K562 (cell line): Measurements from ENCODE around the gene PIGL. TPM values are rescaled to one million over a fixed set of nuclear protein-coding genes. Genes with fewer than 3 reads are reported as not detected.

ENCODE experiments used
- C11orf30 ChIP-seq: fragments of 450-650 bp; IDR thresholded peaks from 2 replicates; pipeline ENCODE4 v1.6.1; 2016; ENCODE audit warnings: low read depth, mild to moderate bottlenecking
- CREBBP ChIP-seq: IDR thresholded peaks from one replicate; pipeline ENCODE4 v1.6.1; 2012; ENCODE audit warnings: low read depth, mild to moderate bottlenecking, control low read depth, inconsistent platforms, low read length
- ETV1 ChIP-seq: fragments of 450-650 bp; conservative IDR thresholded peaks from 2 replicates; pipeline ENCODE4 v1.6.1; 2016; ENCODE audit warnings: missing genetic modification characterization, control low read depth, low read depth, missing compliant biosample characterization
- KDM1A ChIP-seq, 2 experiments: fragments of 450-650 bp; IDR thresholded peaks; 2 replicates each; pipeline ENCODE4 v1.6.1; 2016; ENCODE audit warnings: mild to moderate bottlenecking in 2 of 2
- KLF1 ChIP-seq: fragments of 450-650 bp; IDR thresholded peaks from 2 replicates; pipeline ENCODE4 v1.6.1; 2016; ENCODE audit warnings: missing genetic modification characterization, missing compliant biosample characterization
- MAFK ChIP-seq: IDR thresholded peaks from 2 replicates; pipeline ENCODE4 v1.6.1; 2011; ENCODE audit warnings: low read length, improper control_type of control experiment
- MGA ChIP-seq: fragments of 450-650 bp; IDR thresholded peaks from 2 replicates; pipeline ENCODE4 v1.6.1; 2016; ENCODE audit warnings: mild to moderate bottlenecking, moderate library complexity
- NBN ChIP-seq: fragments of 450-650 bp; IDR thresholded peaks from 2 replicates; pipeline ENCODE4 v1.6.1; 2016; ENCODE audit warnings: low read depth, mild to moderate bottlenecking
- RAD21 ChIP-seq, 2 experiments: fragments of 250-450 bp in 1 of 2; fragments of 450-650 bp in 1 of 2; sonication (Bioruptor Pico) in 1 of 2; formaldehyde crosslinking in 1 of 2; IDR thresholded peaks in 1 of 2; conservative IDR thresholded peaks in 1 of 2; 2 replicates each; pipeline versions ENCODE4 v1.4.0 to v1.8.0; 2020 to 2022; ENCODE audit warnings: mild to moderate bottlenecking in 2 of 2, moderate library complexity in 1 of 2
- SMAD4 ChIP-seq: fragments of 250-450 bp; sonication (Bioruptor Pico); conservative IDR thresholded peaks from 2 replicates; pipeline ENCODE4 v1.8.0; 2021; ENCODE audit warnings: inconsistent platforms, mild to moderate bottlenecking, moderate library complexity
- ZNF408 ChIP-seq: fragments of 250-450 bp; sonication (Bioruptor Pico); IDR thresholded peaks from 2 replicates; pipeline ENCODE4 v1.4.0; 2020; ENCODE audit warnings: low read depth, mild to moderate bottlenecking, moderate library complexity
- ZNF589 ChIP-seq: fragments of 200-800 bp; sonication (Bioruptor generic); IDR thresholded peaks from 2 replicates; pipeline ENCODE4 v1.6.1; 2016; ENCODE audit warnings: low read depth, missing genetic modification characterization, missing compliant biosample characterization
- ZNF644 ChIP-seq: fragments of 200-800 bp; sonication (Bioruptor generic); IDR thresholded peaks from 2 replicates; pipeline ENCODE4 v1.6.1; 2016; ENCODE audit warnings: low read depth, missing genetic modification characterization, missing compliant biosample characterization
- polyA plus RNA-seq, 8 experiments: library from polyadenylated mRNA; depleted of rRNA in 4 of 8; stranded (reverse) in 5 of 8; unstranded in 3 of 8; fragments of >200 nt; fragmentation: Nextera tagmentation in 2 of 8; fragmentation: Illumina TruSeq in 1 of 8; extraction: Ambion mirVana in 2 of 8; extraction: Trizol in 1 of 8; gene quantifications; 2 replicates each; pipeline versions ENCODE4 v1.2.1 to v1.2.3, GENCODE V29; 2011 to 2014; ENCODE audit warnings: inconsistent platforms in 1 of 8, missing spikeins in 1 of 8
- total RNA-seq, 7 experiments: library from RNA; depleted of rRNA in 6 of 7; stranded (reverse); fragments of >200 nt in 6 of 7; fragmentation: Illumina TruSeq in 2 of 7; extraction: Trizol in 2 of 7; gene quantifications; 2 replicates each; pipeline versions ENCODE4 v1.2.1 to v1.2.3, GENCODE V29; 2011 to 2021; ENCODE audit warnings: low replicate concordance in 1 of 7

PIGL gene
- total and polyA plus RNA-seq, 9 of the 15 experiments (the other 6 are each of a cell fraction or from before 2014, with no cell fraction given), result 19.9 to 55.3 (median 29.6) TPM

GRCh38 chr17:16286009-16286946, 69.3 kb downstream of the PIGL start (continued):
- TF ChIP-seq KLF1 (tag) (peak; percentile 83), ZNF408 (no peak), NBN (peak; percentile 24; the same call in 1 of the 2 replicates), ZNF589 (peak; percentile 57; the same call in 1 of the 2 replicates), SMAD4 (CRISPR knock-in tag) (0 out of 2 replicates have a peak, but pooled peaks have one; percentile 70), RAD21 (CRISPR knock-in tag; conservative IDR thresholded peaks at IDR 0.05 in 1 of 2, IDR thresholded peaks at IDR 0.05 in 1 of 2) (peak in 1 of 2 experiments; percentile 51; a peak in 1 of 4 replicates), ETV1 (tag) (peak; percentile 85), C11orf30 (peak; percentile 29; the same call in 1 of the 2 replicates), ZNF644 (tag) (peak; percentile 79), MAFK (peak; percentile 31; the same call in 1 of the 2 replicates), KDM1A (IDR thresholded peaks at IDR 0.05) (no peak), MGA (peak; percentile 58), CREBBP (no peak)
